Stimulated activated CD4-positive, alpha-beta T cell treated with anti-CD3 and anti-CD28 coated beads, Interleukin-15, amount 100 ng/mL, for 48 hours (primary cell): ENCODE results near the gene DDX60.

Experiments
- DNase-seq, 2 donors: peaks; one replicate each; pipeline ENCODE4 v3.0.0-alpha.2; 2020; ENCODE audit warnings: low read depth in 2 of 2

DDX60 gene

DNA sequence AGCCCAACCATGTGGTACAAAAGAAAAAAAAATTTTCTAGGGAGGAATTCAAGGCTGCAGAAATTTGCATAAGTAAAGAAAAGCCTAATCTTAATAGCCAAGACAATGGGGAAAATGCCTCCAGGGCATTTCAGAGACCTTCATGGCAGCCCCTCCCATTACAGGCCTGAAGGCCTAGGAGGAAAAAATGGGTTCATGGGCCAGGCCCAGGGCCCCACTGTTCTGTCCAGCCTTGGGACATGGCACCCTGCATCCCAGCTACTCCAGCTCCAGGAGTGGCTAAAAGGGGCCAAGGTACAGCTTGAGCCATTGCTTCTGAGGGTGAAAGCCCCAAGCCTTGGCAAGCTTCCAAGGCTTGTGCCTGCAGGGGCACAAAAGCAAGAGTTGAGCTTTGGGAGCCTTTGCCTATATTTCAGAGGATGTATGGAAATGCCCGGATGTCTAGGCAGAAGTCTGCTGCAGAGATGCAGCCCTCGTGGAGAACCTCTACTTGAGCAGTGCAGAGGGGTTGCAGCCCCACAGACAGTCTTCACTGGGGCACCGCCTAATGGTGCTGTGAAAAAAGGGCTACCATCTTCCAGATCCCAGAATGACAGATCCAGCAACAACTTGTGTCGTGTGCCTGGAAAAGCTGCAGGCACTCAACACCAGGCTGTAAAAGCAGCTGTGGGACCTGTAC, 115.2 kb downstream of the DDX60 start:
- DNase-seq: no peak

DNA sequence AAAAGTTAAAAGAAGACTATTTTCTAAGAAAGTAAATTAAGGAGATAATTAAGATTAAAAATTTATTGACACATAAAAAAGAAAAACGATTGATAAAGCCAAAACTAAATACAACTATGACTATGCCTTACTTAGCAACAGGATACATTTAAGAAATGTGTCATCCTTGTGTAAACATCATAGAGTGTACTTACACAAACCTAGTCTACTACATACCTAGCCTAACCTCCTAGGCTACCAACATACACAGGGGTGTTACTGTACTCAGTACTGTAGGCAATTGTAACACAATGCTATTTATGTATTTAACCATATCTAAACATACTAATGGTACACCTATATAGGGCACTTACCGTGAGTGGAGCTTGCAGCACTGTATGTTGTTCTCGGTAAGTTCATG, 117.9 kb downstream of the DDX60 start:
- DNase-seq: no peak

DNA sequence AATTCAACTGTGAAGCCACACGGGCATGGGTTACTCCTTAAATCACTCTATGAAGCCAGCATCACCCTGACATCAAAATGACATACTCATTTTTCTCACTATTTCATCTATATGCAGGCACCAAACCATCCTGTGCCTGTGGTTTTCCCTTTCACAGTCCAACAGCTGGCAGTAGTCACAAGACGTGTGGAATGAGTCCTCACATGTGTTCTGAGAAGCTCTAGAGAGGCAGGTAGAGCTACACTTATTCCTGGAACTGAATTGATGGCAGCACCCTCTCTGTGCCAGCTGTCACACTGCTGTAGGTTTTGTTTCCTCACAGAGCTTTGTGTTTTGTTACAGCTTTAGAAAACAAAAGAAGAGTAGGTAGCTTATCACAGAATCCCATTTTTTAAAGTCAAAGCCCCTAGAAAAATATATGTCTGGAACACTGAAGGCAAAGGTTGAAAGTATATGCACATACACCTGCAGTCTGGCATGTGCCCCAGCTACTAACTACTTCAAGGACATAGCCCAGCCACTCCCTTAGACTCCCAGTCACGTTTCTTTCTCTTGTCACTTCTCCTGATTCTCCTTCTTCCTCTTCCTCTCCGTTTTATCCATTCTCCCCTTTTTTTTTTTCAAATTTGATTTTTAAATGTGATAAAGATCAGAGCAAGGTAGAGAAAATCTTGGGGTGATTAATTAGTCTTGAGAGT, 119.1 kb downstream of the DDX60 start:
- no peak for DNase-seq

DNA sequence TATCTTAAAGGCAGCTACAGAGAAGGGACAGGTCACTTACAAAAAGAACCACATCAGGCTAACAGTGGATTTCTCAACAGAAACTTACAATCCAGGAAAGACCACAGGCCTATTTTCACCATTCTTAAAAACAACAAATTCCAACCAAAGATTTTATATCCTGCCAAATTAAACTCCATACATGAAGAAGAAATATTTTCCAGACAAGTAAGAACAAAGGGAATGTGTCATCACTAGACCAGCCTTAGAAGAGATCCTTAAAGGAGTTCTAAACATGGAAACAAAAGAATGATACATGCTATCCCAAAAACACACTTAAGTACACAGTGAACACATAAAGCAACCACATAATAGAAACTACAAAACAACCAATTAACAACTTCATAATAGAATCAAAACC, 120.6 kb downstream of the DDX60 start:
- no peak for DNase-seq

DNA sequence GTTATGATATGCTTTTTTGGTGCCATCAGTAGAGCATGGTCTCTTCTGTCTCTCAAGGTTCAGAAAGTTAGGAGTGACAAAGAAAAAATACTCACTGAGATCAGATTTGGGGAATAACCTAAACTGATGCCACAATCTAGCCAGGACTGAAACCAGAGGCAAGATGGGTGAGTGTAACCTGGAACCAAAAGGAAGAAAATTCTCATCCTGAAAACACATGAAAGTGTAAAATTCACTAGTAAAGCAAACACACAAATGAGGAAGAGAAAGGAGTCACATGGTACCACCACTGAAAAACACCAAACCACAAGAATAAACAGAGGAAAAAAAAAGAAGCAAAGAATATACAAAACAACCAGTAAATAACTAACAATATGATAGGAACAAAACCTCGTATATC, 129.8 kb downstream of the DDX60 start:
- no peak for DNase-seq

DNA sequence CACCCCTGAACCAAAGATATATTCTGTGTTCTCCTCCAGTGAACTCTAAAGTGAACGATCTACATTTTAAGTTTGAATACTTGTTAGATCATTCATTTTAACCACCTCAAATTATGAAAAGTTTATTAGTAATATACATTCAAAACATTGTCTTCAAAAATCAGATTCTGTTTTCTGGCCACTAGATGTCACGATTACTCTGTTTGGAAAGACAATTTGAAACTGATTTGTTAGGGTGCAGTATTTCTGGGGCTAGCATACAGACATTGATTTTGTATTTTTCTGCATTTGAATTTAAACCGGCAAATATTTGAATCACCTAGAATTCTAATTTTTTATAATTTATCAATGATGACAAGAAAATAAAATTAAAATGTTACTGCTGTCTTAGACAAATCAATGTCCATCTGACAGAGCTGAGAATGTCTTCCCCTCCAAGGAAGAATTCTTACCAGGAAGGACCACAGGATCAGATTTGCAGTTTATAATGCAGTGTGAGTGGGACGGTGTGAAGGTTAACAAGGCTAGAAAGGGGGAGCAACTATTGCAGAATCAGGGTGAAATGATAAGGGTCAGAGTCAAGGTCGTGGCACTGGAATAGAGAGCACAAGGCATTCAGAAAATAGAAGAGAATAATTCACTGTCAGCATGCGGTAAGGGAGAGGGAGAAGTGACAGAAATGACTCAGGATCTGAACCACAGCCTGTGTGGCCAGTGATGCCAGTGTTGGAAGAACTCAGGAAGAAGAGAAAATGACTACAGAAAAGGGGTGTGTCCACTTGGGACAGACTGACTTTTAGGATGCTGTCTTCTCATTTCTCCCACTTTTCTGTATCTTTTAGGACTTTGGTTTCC, 134.6 kb downstream of the DDX60 start:
- no peak for DNase-seq

DNA sequence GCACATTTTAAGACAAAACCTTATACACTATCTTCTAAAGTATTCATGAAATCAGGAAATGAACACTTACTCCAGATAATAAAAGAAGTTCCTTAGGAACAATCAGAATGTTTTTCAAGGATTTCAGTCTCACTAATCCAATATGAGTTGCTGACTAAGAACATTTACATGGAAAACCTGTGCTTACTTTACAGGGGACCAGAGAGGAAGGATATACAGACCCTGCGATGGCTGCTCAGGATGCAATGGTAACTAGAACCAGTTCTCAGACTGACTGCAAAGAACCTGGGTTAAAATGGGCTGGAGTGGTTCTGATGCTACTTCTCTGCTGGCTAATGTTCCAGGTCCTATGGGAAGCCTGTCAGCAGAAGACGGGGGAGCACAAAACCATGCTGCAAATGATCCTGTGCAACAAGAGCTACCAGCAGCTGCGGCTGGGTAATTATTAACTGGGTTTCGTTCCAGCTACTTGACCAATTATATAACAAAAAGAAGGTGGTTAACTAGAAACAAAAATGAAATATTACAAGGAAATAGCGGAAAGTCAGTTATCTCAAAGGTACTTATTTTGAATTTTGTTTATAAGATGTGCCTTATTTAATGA, 140.9 kb downstream of the DDX60 start:
- DNase-seq: no peak

DNA sequence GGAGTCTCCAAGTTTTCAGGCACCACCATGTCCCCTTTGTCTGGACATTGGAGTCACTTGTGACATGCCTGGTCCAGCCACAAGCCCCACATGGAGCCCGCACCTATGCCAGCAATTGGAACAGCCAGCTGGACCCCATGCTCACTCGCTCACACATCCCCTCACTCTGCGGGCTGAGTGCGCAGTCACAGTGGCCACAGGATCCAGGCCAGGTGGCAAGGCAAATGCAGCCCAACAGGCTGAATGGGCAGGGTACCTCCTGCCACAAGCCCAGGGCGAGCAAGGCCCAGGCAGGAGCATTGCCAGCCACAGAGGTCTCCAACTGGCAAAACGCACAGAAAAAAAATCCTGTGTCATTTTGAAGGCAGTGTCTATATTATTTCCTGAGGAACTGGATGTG, 144.2 kb downstream of the DDX60 start:
- DNase-seq: no peak

DNA sequence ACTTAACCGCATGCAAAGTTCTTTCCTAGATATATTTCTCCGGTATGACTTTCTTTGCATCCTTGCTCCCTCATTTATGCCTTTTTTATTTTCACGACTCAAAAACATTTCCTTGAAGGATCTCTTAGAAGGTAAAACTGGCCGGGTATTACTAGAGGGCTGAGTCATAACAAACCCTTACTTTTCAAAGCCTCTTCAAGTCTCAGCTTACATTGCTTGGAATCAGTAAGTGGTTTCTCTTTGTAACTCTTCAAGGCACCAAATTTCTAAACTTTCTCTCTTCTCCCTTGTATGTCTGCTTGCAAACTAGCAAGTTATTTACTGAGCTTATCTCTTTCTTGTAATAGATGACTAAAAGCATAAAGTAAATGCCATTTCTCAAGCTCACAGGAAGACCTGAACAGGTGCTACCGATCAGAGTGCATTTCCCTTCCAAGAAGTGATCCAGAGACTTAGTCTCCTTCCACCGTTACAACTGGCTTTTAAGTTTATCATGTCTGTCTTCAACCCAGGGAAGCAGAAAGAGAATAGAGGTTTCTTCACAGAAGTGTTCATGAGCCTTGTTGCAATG, 150.8 kb downstream of the DDX60 start:
- DNase-seq: no peak
